Astrocyte (in vitro differentiated cells and primary cell): ENCODE data around the gene TAF3.

Experiments used
- EZH2 ChIP-seq: IDR thresholded peaks from 2 replicates; pipeline ENCODE4 v1.6.1; 2012; ENCODE audit warnings: mild to moderate bottlenecking, low read length, inconsistent platforms; ENCODE audit not compliant: insufficient read depth
- TF ChIP-seq, protein P1 (sequence below): IDR thresholded peaks from 2 replicates; pipeline ENCODE4 v1.5.1; 2011; ENCODE audit warnings: low read depth, mild to moderate bottlenecking, inconsistent platforms, low read length, moderate library complexity; ENCODE audit not compliant: insufficient read depth

DNA sequence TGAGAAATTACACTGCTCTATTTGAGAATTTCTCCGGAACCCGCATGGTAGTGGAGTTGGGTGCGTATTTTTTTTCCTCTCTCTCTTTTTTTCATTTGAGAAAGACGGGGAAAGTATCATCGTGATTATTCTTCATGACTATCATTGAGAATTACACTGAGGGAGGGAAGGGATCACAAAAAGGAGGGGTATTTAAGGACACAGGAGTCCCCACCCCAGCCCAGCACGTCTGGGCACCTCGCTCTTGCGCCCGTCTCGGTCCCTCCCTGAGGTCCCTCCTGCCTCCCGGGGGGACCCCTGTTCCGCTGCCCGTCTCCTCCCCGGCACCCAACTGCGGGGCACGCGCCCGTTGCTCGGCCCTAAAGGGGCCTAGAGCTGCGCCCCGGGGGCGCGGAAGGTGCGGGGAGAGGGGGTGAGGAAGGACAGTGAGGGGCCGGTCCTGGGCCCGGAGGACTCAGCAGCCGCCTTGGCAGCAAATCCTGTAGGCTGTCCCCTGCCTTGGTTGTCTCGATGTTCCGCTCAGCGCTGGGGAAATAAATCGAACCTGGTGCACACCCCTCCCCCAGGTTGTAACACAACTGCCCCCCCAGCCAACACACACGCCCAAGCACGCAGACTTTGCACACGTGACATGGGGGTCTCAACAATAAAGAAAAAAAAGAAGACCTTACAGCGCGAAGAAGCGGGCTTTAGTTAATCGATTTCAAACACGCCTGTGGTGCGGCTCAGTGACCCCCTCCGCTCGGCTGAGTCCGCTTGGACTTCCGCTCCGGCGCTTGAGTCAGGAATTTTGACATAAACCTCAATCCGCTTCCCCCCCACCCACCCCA is 217.6 kb downstream of the TAF3 start:
- TF ChIP-seq, protein P1, sequence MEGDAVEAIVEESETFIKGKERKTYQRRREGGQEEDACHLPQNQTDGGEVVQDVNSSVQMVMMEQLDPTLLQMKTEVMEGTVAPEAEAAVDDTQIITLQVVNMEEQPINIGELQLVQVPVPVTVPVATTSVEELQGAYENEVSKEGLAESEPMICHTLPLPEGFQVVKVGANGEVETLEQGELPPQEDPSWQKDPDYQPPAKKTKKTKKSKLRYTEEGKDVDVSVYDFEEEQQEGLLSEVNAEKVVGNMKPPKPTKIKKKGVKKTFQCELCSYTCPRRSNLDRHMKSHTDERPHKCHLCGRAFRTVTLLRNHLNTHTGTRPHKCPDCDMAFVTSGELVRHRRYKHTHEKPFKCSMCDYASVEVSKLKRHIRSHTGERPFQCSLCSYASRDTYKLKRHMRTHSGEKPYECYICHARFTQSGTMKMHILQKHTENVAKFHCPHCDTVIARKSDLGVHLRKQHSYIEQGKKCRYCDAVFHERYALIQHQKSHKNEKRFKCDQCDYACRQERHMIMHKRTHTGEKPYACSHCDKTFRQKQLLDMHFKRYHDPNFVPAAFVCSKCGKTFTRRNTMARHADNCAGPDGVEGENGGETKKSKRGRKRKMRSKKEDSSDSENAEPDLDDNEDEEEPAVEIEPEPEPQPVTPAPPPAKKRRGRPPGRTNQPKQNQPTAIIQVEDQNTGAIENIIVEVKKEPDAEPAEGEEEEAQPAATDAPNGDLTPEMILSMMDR: no peak
- peak; percentile 88 for TF ChIP-seq EZH2
